HG02970 (cell line): ENCODE measurements around the gene TRPC4AP.

ENCODE experiments used
- ATAC-seq: cut with Tn5 transposase; IDR thresholded peaks from one replicate; pipeline ENCODE4 v1.9.1; 2021; ENCODE audit warnings: mild to moderate bottlenecking, moderate library complexity, moderate number of reproducible peaks; ENCODE audit not compliant: unreplicated experiment, low FRiP score

TRPC4AP gene

GRCh38 chr20:35017099-35017835 lies 75.3 kb downstream of the TRPC4AP start:
- ATAC-seq: no peak

DNA sequence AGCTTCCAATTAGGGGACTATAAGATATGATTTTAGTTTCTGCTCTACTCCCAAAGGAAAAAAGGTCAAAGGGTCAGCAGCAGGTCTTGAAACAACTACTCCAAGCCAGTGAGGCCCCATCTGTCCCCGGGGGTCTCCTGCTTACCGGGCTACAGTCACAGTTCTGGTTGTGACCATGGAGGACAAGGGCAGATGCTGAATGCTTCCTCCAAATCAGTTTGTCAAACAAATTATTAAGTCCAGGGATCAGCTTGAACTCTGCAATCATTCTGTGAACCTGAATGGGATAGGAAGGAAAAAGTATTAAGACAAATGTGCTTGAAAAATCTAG lies 76.8 kb downstream of the TRPC4AP start:
- ATAC-seq: no peak

DNA sequence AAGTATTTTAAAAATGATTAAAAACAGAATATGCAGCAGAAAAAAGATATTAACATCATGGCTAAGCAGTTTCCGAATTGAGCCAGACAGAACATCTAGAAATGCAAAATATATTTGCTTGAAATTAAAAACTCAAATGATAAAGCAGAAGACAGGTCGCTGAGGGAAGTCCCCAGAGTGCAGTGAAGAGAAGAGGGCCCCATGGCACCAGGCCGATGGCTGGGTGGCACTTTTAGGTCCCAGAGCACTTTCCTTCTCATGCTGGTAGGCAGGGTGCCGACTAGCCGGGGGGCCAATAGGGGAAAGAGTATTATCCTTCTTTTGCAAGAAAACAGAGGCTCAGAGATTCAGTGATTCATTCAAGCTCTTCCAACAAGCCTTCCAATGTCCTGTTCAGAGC lies 78.1 kb downstream of the TRPC4AP start:
- ATAC-seq: no peak

DNA sequence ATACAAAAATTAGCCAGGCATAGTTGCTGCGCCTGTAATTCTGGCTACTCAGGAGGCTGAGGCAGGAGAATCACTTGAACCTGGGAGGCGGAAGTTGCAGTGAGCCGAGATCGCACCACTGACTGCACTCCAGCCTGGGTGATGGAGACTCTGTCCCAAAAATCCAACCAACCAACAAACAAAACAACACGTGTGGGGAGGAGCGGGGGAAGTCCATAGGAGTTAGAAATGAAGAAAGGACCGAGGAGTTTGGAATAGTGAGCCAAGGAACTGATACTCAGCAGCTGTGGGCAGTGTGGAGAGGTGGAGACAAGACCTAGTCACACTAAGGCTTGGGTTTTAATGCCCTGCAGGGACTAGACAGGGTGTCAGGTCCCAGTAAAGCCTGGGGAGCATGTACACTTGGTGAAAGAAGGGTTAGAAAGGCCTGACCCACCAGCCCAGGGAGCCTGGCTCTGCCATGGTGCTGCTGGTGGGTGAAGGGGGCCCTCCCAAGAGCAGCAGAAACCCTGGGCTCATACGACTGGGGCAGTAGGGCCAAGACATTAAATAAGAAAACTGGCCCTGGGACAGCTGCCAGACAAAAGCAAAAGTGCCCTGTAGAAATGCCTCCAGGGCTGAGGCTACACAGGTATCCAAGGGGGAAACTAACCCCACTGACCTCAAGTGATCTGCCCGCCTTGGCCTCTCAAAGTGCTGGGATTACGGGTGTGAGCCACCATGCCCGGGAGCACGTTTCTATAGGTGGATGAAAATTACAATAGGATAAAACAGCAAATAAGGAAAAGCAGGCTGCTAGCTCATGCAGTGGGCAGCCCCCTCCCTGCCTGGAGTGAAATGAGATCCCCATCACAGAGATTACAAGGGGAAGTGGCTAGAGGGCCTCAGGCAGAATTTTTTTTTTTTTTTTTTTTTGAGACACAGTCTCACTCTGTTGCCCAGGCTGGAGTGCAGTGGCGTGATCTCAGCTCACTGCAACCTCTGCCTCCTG lies 78.9 kb downstream of the TRPC4AP start:
- no peak for ATAC-seq

DNA sequence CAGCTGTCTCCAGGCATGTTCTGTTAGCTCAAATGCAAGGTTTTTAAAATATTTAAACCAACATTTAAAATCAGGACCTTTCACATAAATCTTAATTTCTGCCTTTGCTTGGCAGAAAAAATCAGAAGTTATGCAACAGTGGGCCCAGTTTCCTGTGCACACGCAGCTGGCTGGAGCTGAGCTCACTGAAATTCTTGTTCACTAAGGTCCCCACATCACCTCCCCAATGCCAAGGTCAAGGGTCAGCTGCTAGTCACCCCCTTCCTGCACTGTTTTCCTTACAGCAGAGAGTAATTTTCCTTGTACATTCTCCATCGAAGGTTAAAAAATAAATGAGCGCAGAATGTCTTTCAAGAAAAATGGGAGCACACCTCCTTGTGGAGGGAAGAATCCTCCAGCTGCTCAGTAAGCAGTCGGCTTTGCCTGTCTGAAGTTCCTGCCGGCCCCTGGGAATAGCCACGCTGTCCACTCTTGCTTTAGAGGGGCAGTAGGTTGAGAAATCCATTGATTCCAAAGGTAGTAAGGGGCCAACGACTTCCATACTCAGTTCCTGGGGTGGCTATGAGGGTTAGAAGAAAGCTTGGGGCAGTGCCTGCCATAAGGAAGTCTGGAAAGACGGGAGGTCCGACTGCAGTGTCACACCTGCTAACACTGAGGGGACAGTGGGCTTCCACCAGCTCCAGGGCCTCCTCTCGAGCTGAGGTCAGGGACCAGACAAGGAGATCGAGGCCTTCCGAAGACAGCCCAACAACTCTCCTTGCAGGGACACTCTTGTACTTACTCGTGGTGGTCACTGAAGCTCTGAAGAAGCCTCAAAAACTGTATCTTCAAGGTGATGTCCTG lies 80.2 kb downstream of the TRPC4AP start:
- no peak for ATAC-seq

DNA sequence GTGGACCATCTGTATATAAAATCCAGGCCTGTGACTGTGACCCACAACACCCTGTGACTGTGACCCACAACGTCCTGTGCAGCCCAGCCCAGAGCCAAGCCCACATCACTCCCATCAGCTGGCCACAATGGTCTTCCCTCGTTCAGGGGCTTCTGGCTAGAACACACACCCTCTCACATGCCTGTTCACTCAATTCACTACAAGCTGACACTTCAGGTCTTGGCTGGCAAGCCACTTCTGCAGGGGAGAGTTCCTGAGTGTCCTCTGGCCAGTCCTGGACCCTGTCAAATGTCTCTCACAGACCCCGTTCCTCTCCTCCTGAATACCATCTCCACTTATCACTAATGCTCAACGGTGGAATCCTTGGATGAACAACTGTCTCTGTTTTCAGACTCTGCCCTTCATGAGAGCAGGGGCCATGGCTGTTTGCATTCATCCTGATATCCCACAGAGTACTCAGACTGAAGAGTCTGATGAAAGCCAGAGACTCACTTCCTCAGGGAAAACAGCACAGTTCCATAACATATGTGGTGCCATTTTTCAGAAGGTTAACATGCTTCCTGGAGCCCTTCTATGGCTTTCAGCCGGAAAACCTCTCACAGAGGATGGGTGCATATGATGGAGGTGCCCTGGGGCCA lies 80.9 kb downstream of the TRPC4AP start:
- ATAC-seq: no peak

DNA sequence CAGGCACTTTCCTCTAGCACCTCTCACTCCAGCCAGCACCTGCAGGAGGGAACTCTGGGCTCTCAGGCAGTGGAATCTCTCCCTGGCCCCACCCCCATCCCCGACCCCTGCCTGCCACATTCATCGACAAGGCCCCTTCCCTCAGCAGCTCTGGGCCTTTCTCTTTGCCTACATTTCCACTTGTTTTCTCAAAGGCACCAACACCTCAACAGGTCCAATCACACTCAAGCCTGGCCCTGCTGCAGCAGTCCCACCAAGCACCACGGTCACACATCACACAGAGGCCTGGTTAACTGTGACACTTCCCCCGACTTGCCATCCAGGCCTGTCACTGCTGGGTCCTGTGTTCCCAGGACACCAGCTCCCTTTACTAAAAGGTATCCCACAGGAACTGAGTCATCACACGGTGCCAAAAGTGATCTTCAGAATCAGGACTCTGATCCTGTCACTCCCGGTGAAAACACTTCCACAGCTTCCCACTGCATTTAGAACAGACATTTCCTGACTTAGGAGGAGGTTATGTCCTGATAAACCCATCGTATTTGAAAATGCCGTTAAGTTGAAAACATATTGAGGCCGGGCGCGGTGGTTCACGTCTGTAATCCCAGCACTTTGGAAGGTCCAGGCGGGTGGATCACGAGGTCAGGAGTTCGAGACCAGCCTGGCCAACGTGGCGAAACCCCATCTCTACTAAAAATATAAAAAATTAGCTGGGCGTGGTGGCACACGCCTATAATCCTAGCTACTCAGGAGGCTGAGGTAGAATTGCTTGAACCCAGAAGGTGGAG lies 82.0 kb downstream of the TRPC4AP start:
- no peak for ATAC-seq

DNA sequence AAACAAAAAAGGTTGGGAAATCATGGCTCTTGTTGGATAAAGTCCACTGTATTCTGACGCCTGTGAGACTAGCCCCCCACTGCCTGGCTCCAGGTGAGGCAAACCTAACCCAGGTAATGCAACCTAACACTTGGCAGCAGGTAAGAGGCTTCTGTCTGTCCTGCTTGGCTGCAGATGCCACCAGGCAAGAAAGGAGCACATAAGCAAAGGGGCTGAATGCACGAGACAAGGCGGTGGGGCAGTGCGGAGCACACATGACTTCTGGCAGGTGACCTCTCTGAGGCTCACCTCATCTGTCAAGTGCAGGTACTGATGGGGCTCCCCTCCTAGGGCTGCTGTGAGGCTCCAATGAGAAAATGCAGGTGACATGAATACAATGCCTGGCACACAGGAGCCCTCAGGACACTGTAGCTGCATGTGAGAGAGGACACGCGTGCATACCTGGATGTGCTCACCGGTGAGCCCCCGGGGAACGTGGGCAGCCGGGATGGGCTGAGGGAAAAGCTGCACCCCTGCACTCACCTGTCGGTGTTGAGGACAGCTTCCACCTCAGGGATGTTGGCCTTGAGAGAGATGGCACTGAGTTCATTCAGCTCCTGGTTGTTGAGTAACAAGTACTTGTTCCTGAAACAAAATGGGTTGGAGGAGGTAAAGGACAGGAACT lies 82.8 kb downstream of the TRPC4AP start:
- no peak for ATAC-seq

GRCh38 chr20:35008411-35009342 lies 83.9 kb downstream of the TRPC4AP start:
- no peak for ATAC-seq

- ATAC-seq: no peak
Observed at GRCh38 chr20:35007891-35008290, 84.7 kb downstream of the TRPC4AP start.

GRCh38 chr20:35007413-35007812 lies 85.2 kb downstream of the TRPC4AP start:
- no peak for ATAC-seq

GRCh38 chr20:35006531-35006971 lies 86.1 kb downstream of the TRPC4AP start:
- no peak for ATAC-seq

GRCh38 chr20:35006009-35006408 lies 86.6 kb downstream of the TRPC4AP start:
- ATAC-seq: no peak

DNA sequence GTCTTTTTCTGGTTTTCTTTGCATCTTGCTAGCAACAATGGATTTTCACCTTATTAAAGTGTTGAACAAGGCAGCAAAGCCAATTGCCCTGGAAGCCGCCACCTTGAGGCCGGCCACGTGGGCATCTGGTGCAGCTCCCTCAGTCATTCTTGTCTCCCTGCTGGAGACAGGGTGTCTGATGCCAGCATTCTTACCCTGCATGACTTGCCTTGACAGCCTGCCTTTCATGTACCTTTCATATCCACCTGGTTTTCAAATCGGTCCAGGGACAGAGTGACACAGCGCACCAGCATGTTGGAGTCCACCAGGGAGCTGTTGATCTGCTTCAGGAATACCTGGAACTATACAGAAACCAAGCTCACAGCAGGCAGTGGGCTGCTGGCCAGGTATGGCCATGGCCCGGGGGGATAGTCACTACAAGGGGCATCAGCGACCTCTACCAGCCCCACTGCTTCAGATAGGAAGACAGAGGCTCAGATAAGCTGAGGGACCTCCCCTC lies 87.1 kb downstream of the TRPC4AP start:
- no peak for ATAC-seq

DNA sequence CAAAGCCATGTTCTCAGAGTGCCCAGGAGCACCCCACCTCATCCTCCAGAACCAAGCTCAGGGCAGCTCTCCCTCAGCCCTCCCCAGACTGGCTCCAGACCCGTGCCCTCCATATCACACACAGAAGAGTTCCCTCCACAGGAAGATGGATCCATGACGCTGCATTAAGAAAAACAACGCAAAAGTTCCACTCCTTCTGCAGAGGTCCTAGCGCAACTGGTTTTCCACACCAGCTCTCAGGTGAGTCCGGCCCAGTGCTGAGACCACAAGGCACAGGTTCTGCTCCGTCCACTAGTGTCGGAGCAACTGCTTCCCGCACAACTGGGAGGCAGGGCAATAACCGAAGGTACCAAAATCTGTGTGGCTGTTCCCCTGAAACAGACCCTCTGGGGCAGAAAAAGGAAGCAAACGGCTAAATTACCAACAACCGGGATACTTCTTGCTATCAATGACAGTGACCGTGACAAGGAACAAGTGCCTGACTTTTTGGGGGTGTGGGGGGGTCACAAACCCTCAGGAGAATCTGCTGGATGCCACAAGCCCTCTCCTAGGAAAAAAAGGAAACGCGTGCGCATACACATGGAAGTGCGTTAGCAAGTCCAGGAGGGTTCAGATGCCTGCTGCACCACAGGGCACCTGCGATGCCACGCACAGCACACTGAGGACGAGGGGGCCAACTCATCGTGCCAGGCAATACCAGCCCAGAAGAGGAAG lies 87.7 kb downstream of the TRPC4AP start:
- no peak for ATAC-seq

- no peak for ATAC-seq
Observed at GRCh38 chr20:35004051-35004725, 88.4 kb downstream of the TRPC4AP start.
